ENCODE results near the gene LINS1. TPM values are rescaled to one million over a fixed set of nuclear protein-coding genes. Genes with fewer than 3 reads are reported as not detected.

The LINS1 gene
- total and polyA plus RNA-seq, 3 donors from 2014 or later = 13.7 to 23.4 (median 17.3) TPM

DNA sequence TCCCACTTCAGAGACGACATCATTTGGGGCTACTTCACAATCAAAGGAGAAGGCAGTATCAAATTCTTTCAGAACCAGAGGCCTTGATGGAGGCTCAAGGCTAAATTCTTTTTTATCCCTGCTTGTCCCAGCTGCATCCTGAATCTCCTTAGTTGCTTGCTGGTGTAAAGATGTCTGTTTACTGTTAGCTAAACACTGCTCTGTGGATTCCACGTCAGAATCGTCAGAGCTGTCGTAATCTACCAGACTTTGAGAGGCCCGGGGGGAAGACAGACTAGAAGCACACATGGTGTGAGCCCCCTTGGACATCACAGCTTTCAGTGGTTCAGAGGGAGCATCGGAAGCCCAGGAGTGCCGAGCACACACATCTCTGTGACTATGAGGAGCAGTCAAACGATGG, 32.6 kb downstream of the LINS1 start:
- no peaks in the 10 kb centered on the region for H3K36me3 ChIP-seq (ENCODE audit: low read depth, missing control alignments)
- no peak overlapping the region for H3K27ac ChIP-seq
- H3K9me3 ChIP-seq = no peaks in the 10 kb centered on the region
- no peak for TF ChIP-seq POLR2A (IDR thresholded peaks at IDR 0.05)
- TF ChIP-seq, protein P1, sequence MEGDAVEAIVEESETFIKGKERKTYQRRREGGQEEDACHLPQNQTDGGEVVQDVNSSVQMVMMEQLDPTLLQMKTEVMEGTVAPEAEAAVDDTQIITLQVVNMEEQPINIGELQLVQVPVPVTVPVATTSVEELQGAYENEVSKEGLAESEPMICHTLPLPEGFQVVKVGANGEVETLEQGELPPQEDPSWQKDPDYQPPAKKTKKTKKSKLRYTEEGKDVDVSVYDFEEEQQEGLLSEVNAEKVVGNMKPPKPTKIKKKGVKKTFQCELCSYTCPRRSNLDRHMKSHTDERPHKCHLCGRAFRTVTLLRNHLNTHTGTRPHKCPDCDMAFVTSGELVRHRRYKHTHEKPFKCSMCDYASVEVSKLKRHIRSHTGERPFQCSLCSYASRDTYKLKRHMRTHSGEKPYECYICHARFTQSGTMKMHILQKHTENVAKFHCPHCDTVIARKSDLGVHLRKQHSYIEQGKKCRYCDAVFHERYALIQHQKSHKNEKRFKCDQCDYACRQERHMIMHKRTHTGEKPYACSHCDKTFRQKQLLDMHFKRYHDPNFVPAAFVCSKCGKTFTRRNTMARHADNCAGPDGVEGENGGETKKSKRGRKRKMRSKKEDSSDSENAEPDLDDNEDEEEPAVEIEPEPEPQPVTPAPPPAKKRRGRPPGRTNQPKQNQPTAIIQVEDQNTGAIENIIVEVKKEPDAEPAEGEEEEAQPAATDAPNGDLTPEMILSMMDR (IDR thresholded peaks at IDR 0.05) = no peak
- no peak for DNase-seq
- no peaks in the 10 kb centered on the region for H3K4me1 ChIP-seq
- H3K27me3 ChIP-seq = no peaks in the 10 kb centered on the region
- WGBS, 2 donors = 72 to 80% methylated on average over 8 of the region's 8 CpGs
- H3K4me3 ChIP-seq = no peak overlapping the region
- intact Hi-C loops (cut with DNase I; ENCODE audit: low total_unique reads) = no loop called here

DNA sequence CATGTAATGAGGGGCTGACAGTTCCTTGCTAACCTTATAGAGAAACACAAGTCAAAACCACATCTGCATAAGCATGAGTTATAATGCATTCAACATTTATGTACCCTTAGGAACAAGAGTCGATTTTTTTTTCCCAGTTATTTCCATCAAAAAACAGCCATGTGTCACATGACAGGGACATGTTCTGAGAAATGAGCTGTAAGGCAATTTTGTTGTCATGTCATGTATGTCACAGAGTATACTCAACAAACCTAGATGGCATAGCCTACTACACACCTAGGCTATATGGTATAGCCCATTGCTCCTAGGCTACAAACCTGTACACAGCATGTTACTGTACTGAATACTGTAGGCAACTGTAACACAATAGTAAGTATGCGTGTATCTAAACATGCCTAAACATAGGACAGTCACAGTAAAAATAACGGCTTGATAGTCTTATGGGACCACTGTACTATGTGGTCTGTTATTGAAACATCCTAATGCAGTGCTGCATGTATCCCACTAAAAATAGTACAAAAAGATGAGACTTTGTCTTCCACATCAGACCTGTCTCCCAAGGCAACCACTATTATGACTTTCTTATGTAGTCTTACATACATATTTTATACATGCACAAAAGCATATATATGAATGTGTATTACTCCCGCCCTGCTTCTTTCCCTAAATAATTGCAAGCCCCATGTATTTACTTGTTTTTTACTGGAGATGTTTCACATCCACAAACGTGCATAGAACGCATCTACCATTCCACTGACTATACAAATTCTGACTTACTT, 34.9 kb downstream of the LINS1 start:
- H3K4me1 ChIP-seq = no peaks in the 10 kb centered on the region
- no peaks in the 10 kb centered on the region for H3K9me3 ChIP-seq
- intact Hi-C loops (cut with DNase I; ENCODE audit: low total_unique reads) = no loop called here
- H3K27ac ChIP-seq = no peak overlapping the region
- no peak for TF ChIP-seq POLR2A (IDR thresholded peaks at IDR 0.05)
- TF ChIP-seq, protein P1 (IDR thresholded peaks at IDR 0.05) = no peak
- DNase-seq = no peak
- no peak overlapping the region for H3K4me3 ChIP-seq
- no peaks in the 10 kb centered on the region for H3K36me3 ChIP-seq (ENCODE audit: low read depth, missing control alignments)
- no peaks in the 10 kb centered on the region for H3K27me3 ChIP-seq
- 93 to 98% methylated on average over 6 of the region's 6 CpGs for WGBS, 2 donors

DNA sequence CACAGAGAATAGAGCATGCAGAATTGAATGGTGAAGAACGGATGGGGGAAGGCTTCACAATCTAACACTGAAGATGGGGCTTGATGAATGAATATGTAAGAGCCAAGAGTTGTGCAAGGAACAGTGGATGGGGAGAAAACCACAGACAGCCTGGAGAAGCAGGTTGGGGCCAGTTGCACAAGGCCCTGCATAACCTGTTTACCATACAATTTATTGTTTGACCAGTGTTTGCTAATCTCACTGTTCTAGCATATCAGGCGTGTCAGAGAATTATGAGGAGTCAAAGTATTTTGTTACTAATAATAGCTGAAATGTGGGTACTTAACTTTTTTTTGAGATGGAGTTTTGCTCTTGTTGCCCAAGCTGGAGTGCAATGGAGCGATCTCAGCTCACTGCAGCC, 36.4 kb downstream of the LINS1 start:
- Histone ChIP-seq H3K27ac (no peak overlapping the region), H3K4me1 (no peaks in the 10 kb centered on the region), H3K4me3 (no peak overlapping the region), H3K9me3 (no peaks in the 10 kb centered on the region), H3K27me3 (no peaks in the 10 kb centered on the region), H3K36me3 (ENCODE audit: low read depth, missing control alignments) (no peaks in the 10 kb centered on the region)
- intact Hi-C loops (cut with DNase I; ENCODE audit: low total_unique reads) = no loop called here
- WGBS, 2 donors = 90 to 94% methylated on average over 3 of the region's 3 CpGs
- no peak for TF ChIP-seq POLR2A (IDR thresholded peaks at IDR 0.05)
- TF ChIP-seq, protein P1 (IDR thresholded peaks at IDR 0.05) = no peak
- DNase-seq = no peak

DNA sequence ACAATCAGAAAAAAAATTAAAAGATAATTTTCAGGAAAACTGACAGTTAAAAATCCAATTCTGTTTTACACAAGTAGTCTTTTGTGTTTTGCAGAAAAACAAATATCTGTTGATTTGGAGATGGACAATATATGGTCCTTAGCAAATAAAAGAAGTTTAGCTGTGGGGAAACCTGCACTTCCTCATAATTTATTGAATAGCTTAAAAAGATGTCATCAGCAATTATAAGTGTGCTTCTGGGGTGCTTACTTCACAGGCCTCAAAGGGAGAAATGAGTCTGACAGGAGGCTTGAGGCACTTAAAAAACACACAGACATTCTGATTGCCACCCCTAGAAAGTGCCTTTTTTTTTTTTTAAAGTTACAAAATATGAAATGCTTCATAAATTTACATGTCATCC, 41.7 kb downstream of the LINS1 start:
- H3K27ac ChIP-seq = no peak overlapping the region

More for the DNA sequence above, 41.7 kb downstream of the LINS1 start:
- Histone ChIP-seq H3K4me1 (no peaks in the 10 kb centered on the region), H3K27me3 (no peaks in the 10 kb centered on the region), H3K9me3 (no peaks in the 10 kb centered on the region), H3K36me3 (ENCODE audit: low read depth, missing control alignments) (no peaks in the 10 kb centered on the region), H3K4me3 (no peak overlapping the region)
- TF ChIP-seq POLR2A (IDR thresholded peaks at IDR 0.05) = no peak
- TF ChIP-seq, protein P1 (IDR thresholded peaks at IDR 0.05) = no peak
- intact Hi-C loops (cut with DNase I; ENCODE audit: low total_unique reads) = no loop called here
- DNase-seq = no peak
